Large intestine (tissue), 12 donors: ENCODE data around the gene FMN1. TPM values are rescaled to one million over a fixed set of nuclear protein-coding genes. Genes with fewer than 3 reads are reported as not detected.
A peak's percentile ranks its signal among the peaks of the same experiment; 100 is the strongest.

Experiments
- DNase-seq, 2 donors: peaks; one replicate each; pipeline versions ENCODE4 v3.0.0 to v3.0.0-alpha.2; 2013
- H3K27ac ChIP-seq: one replicate; pipeline ENCODE4 v1.5.1; 2013; ENCODE audit warnings: low read length
- H3K27me3 ChIP-seq: 2 replicates; pipeline ENCODE4 v1.6.1; 2013; ENCODE audit warnings: low read length; ENCODE audit not compliant: control insufficient read depth, insufficient read depth
- H3K36me3 ChIP-seq: 2 replicates; pipeline ENCODE4 v1.6.1; 2013; ENCODE audit warnings: low read length; ENCODE audit not compliant: control insufficient read depth, insufficient read depth
- H3K4me1 ChIP-seq: one replicate; pipeline ENCODE4 v1.6.1; 2013; ENCODE audit warnings: low read length; ENCODE audit not compliant: control insufficient read depth, insufficient read depth
- H3K4me3 ChIP-seq: one replicate; pipeline ENCODE4 v1.5.1; 2013; ENCODE audit warnings: low read length
- H3K9me3 ChIP-seq: one replicate; pipeline ENCODE4 v1.6.1; 2013; ENCODE audit warnings: mild to moderate bottlenecking, low read depth, low read length, moderate library complexity; ENCODE audit not compliant: control insufficient read depth
- WGBS: methylation state at CpG from one replicate; pipeline ENCODE4 v1.1.5; 2013; ENCODE audit warnings: low lambda C conversion rate; ENCODE audit not compliant: insufficient coverage; 5-methylcytosine and 5-hydroxymethylcytosine counted together
- long read RNA-seq, 11 donors: transcript quantifications; one replicate each; lab custom pipeline, GENCODE V29; 2026
- polyA plus RNA-seq: library from polyadenylated mRNA; unstranded; fragments of 120-200 nt; gene quantifications from one replicate; pipeline ENCODE4 v1.2.1, GENCODE V29; 2013

Gene FMN1
- 0.88 TPM for polyA plus RNA-seq
- long read RNA-seq, donor 1 = 0 reads
- long read RNA-seq, donor 2 = 0 reads
- long read RNA-seq, donor 3 = 0 reads
- long read RNA-seq, donor 4 = 0 reads
- long read RNA-seq, donor 5 = 0 reads
- long read RNA-seq, donor 6 = 0 reads
- long read RNA-seq, donor 7 = 0 reads
- long read RNA-seq, donor 8 = 0 reads
- long read RNA-seq, donor 9 = 0 reads
- long read RNA-seq, donor 10 = 0 reads
- long read RNA-seq, donor 11 = 0 reads

GRCh38 chr15:33194704-33195670, at the start of gene FMN1:
Gene FMN1, minus strand, starts transcription at chr15:33194714. Its CDS starts 39,800 bp downstream, at chr15:33154914.
- Histone ChIP-seq H3K36me3 (no peaks in the 10 kb centered on the region), H3K9me3 (no peaks in the 10 kb centered on the region), H3K4me1 (peaks cover 5% of the 10 kb centered on the region), H3K4me3 (peak within 1 kb of the TSS; percentile 51), H3K27ac (no peak within 1 kb of the TSS), H3K27me3 (peaks cover 17% of the 10 kb centered on the region)
- peak; percentile 94 to 95 for DNase-seq
- WGBS = 0% methylated on average over 1 of the region's 46 CpGs

GRCh38 chr15:33243869-33244268, 49.4 kb upstream of the FMN1 start:
- Histone ChIP-seq H3K9me3 (no peaks in the 10 kb centered on the region), H3K27ac (no peak overlapping the region), H3K4me3 (no peak overlapping the region), H3K27me3 (no peaks in the 10 kb centered on the region), H3K36me3 (no peaks in the 10 kb centered on the region), H3K4me1 (no peaks in the 10 kb centered on the region)
- WGBS = no CpG with 5 or more reads among the region's 1 CpG
- no peak for DNase-seq

GRCh38 chr15:33243393-33243792, 48.9 kb upstream of the FMN1 start:
- H3K36me3 ChIP-seq = no peaks in the 10 kb centered on the region
- no CpG with 5 or more reads among the region's 2 CpGs for WGBS
- no peaks in the 10 kb centered on the region for H3K4me1 ChIP-seq
- no peak for DNase-seq
- H3K9me3 ChIP-seq = no peaks in the 10 kb centered on the region
- no peak overlapping the region for H3K27ac ChIP-seq
- no peaks in the 10 kb centered on the region for H3K27me3 ChIP-seq
- no peak overlapping the region for H3K4me3 ChIP-seq

GRCh38 chr15:33242669-33243191, 48.2 kb upstream of the FMN1 start:
- DNase-seq = no peak
- H3K27ac ChIP-seq = no peak overlapping the region
- no peaks in the 10 kb centered on the region for H3K36me3 ChIP-seq
- H3K4me1 ChIP-seq = no peaks in the 10 kb centered on the region
- H3K9me3 ChIP-seq = no peaks in the 10 kb centered on the region
- WGBS = no CpG with 5 or more reads among the region's 5 CpGs
- no peaks in the 10 kb centered on the region for H3K27me3 ChIP-seq
- H3K4me3 ChIP-seq = no peak overlapping the region

- WGBS = no CpG with 5 or more reads among the region's 1 CpG
- peak in 1 of 2 donors; percentile 23 for DNase-seq
- Histone ChIP-seq H3K9me3 (no peaks in the 10 kb centered on the region), H3K4me1 (no peaks in the 10 kb centered on the region), H3K36me3 (no peaks in the 10 kb centered on the region), H3K4me3 (no peak overlapping the region), H3K27me3 (peaks cover 1% of the 10 kb centered on the region), H3K27ac (no peak overlapping the region)
These were observed 47.7 kb upstream of the FMN1 start for GRCh38 chr15:33242165-33242564.

- WGBS = 91% methylated on average over 3 of the region's 4 CpGs
These were observed 42.5 kb upstream of the FMN1 start for GRCh38 chr15:33236841-33237509.

GRCh38 chr15:33234020-33234461, 39.5 kb upstream of the FMN1 start:
- Histone ChIP-seq H3K4me3 (no peak overlapping the region), H3K4me1 (no peaks in the 10 kb centered on the region), H3K36me3 (no peaks in the 10 kb centered on the region), H3K27me3 (peaks cover 7% of the 10 kb centered on the region), H3K9me3 (no peaks in the 10 kb centered on the region), H3K27ac (no peak overlapping the region)
- no peak for DNase-seq
- 83% methylated on average over 1 of the region's 5 CpGs for WGBS

More at GRCh38 chr15:33236841-33237509, 42.5 kb upstream of the FMN1 start:
- Histone ChIP-seq H3K36me3 (no peaks in the 10 kb centered on the region), H3K4me3 (no peak overlapping the region), H3K27ac (no peak overlapping the region), H3K27me3 (peaks cover 7% of the 10 kb centered on the region), H3K4me1 (no peaks in the 10 kb centered on the region), H3K9me3 (no peaks in the 10 kb centered on the region)
- no peak for DNase-seq

- Histone ChIP-seq H3K27me3 (no peaks in the 10 kb centered on the region), H3K9me3 (no peaks in the 10 kb centered on the region), H3K4me3 (no peak overlapping the region), H3K4me1 (no peaks in the 10 kb centered on the region), H3K27ac (no peak overlapping the region), H3K36me3 (no peaks in the 10 kb centered on the region)
- 90% methylated on average over 3 of the region's 3 CpGs for WGBS
- DNase-seq = peak; percentile 11 to 53
These were observed 32.2 kb upstream of the FMN1 start for GRCh38 chr15:33226559-33227181.

- Histone ChIP-seq H3K27ac (no peak overlapping the region), H3K4me3 (no peak overlapping the region), H3K27me3 (no peaks in the 10 kb centered on the region), H3K9me3 (no peaks in the 10 kb centered on the region), H3K4me1 (no peaks in the 10 kb centered on the region), H3K36me3 (no peaks in the 10 kb centered on the region)
- no CpG with 5 or more reads among the region's 2 CpGs for WGBS
- no peak for DNase-seq
These were observed 23.6 kb upstream of the FMN1 start for GRCh38 chr15:33218071-33218491.
